PC-9 (cell line): Measurements from ENCODE around the gene CACNA1E.

ENCODE experiments used
- EZH2 ChIP-seq: fragments of 200-600 bp; sonication (generic); IDR thresholded peaks from 2 replicates; pipeline ENCODE4 v1.8.0; 2017; ENCODE audit warnings: antibody characterized with exemption, low read depth
- TF ChIP-seq, protein P1 (sequence below): fragments of 200-600 bp; sonication (generic); conservative IDR thresholded peaks from 2 replicates; pipeline ENCODE4 v1.6.1; 2017; ENCODE audit warnings: mixed run types, antibody characterized with exemption, mild to moderate bottlenecking, moderate library complexity

DNA sequence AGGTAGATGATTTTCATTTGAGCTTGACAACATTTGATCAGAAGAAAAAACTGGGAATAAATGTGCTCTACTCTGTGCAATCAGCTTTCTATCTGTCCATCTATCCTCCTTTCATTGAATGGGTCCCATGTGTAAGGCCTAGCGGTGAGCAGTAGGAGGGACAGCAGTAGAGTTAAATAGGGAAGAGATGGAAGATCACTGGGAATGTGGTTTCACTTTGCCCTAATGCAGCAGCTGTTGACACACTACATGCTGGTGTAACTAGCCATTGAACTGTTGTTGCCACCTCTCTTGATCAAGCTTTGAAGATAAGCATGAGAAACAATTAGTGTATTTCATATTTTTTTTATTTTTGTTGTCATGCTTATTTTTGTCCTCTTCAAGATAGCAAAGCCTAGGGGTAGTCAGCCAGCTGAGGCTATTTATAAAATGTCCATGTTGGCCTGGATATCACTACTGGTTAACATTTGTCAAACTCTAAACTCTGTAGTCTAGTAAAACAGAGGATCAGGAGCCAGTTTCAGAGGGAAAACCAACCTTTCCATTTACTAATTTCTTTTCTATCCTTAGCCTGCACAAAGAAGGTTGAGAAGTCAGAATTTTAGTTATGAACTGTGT lies 41.9 kb downstream of the CACNA1E start:
- TF ChIP-seq, protein P1, sequence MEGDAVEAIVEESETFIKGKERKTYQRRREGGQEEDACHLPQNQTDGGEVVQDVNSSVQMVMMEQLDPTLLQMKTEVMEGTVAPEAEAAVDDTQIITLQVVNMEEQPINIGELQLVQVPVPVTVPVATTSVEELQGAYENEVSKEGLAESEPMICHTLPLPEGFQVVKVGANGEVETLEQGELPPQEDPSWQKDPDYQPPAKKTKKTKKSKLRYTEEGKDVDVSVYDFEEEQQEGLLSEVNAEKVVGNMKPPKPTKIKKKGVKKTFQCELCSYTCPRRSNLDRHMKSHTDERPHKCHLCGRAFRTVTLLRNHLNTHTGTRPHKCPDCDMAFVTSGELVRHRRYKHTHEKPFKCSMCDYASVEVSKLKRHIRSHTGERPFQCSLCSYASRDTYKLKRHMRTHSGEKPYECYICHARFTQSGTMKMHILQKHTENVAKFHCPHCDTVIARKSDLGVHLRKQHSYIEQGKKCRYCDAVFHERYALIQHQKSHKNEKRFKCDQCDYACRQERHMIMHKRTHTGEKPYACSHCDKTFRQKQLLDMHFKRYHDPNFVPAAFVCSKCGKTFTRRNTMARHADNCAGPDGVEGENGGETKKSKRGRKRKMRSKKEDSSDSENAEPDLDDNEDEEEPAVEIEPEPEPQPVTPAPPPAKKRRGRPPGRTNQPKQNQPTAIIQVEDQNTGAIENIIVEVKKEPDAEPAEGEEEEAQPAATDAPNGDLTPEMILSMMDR, result no peak
- no peak for TF ChIP-seq EZH2
